GM04504 (cell line): ENCODE measurements around the gene GOSR2.

Experiments
- DNase-seq: peaks from one replicate; pipeline ENCODE4 v3.0.0-alpha.2; 2012; ENCODE audit warnings: low read depth

GOSR2 gene

GRCh38 chr17:46991617-46992016 lies 68.7 kb downstream of the GOSR2 start:
- no peak for DNase-seq
